Smooth muscle cell (in vitro differentiated cells): ENCODE results near the gene KCNE1. TPM values are rescaled to one million over a fixed set of nuclear protein-coding genes. Genes with fewer than 3 reads are reported as not detected.
"Not testable (repeated sequence)": the region's sequence is repeated elsewhere in the genome, so short reads cannot be mapped to it uniquely, and the experiment has no call there.

ENCODE experiments used
- DNase-seq: peaks from one replicate; lab custom pipeline; 2025; ENCODE audit not compliant: unreplicated experiment; lab: John Stamatoyannopoulos, UW
- H2AFZ ChIP-seq: fragments of 200-600 bp; sonication (generic); 2 replicates; pipeline ENCODE4 v1.6.0; 2016; ENCODE audit warnings: antibody characterized with exemption, low read depth, mild to moderate bottlenecking
- H3F3A ChIP-seq: fragments of 200-600 bp; sonication (generic); 2 replicates; pipeline ENCODE4 v1.6.0; 2017; ENCODE audit warnings: antibody characterized with exemption, low read depth
- H3K27ac ChIP-seq: fragments of 200-600 bp; sonication (generic); 2 replicates; pipeline ENCODE4 v1.5.1; 2016; ENCODE audit warnings: low read depth, mild to moderate bottlenecking
- H3K27me3 ChIP-seq: fragments of 200-600 bp; sonication (generic); 2 replicates; pipeline ENCODE4 v1.6.1; 2016; ENCODE audit warnings: low read depth, mild to moderate bottlenecking
- H3K36me3 ChIP-seq: fragments of 200-600 bp; sonication (generic); 2 replicates; pipeline ENCODE4 v1.5.1; 2016; ENCODE audit warnings: low read depth
- H3K4me1 ChIP-seq: fragments of 200-600 bp; sonication (generic); 2 replicates; pipeline ENCODE4 v1.5.1; 2016; ENCODE audit warnings: low read depth
- H3K4me2 ChIP-seq: fragments of 200-600 bp; sonication (generic); 2 replicates; pipeline ENCODE4 v1.6.0; 2016; ENCODE audit warnings: mild to moderate bottlenecking
- H3K4me3 ChIP-seq: fragments of 200-600 bp; sonication (generic); 2 replicates; pipeline ENCODE4 v1.5.1; 2016; ENCODE audit warnings: mild to moderate bottlenecking
- H3K79me2 ChIP-seq: fragments of 200-600 bp; sonication (generic); 2 replicates; pipeline ENCODE4 v1.6.0; 2016; ENCODE audit warnings: low read depth, mild to moderate bottlenecking
- H3K9ac ChIP-seq: fragments of 200-600 bp; sonication (generic); 2 replicates; pipeline ENCODE4 v1.6.0; 2016; ENCODE audit warnings: low read depth
- H3K9me3 ChIP-seq: fragments of 200-600 bp; sonication (generic); replicated peaks from 2 replicates; pipeline ENCODE4 v1.5.1; 2016; ENCODE audit warnings: low read depth
- H4K20me1 ChIP-seq: fragments of 200-600 bp; sonication (generic); 2 replicates; pipeline ENCODE4 v1.6.0; 2016; ENCODE audit warnings: low read depth
- WGBS: methylation state at CpG from one replicate; pipeline ENCODE4 v1.1.7; 2016; ENCODE audit warnings: low lambda C conversion rate; 5-methylcytosine and 5-hydroxymethylcytosine counted together
- polyA plus RNA-seq: library from polyadenylated mRNA; unstranded; fragments of >200 nt; fragmentation: Nextera tagmentation; extraction: Ambion mirVana; gene quantifications from 2 replicates; pipeline ENCODE4 v1.2.1, GENCODE V29; 2016
- total RNA-seq: library from RNA; depleted of rRNA; stranded (reverse); fragments of >200 nt; gene quantifications from 2 replicates; pipeline ENCODE4 v1.2.3, GENCODE V29; 2014

Gene KCNE1
- total and polyA plus RNA-seq, 2 experiments from 2014 or later: 0.16 TPM; not detected in 1

- H3K36me3 ChIP-seq, H3K79me2 ChIP-seq, H2AFZ ChIP-seq, H3K27ac ChIP-seq, H3K9ac ChIP-seq, H3K4me1 ChIP-seq, H3K4me3 ChIP-seq, DNase-seq, H3K27me3 ChIP-seq, H3K4me2 ChIP-seq, H4K20me1 ChIP-seq, H3K9me3 ChIP-seq, H3F3A ChIP-seq: not testable (repeated sequence)
- WGBS: no CpG with 5 or more reads among the region's 8 CpGs
Measured at GRCh38 chr21:34447018-34447417, 65.0 kb downstream of the KCNE1 start.

GRCh38 chr21:34443486-34443885 lies 68.5 kb downstream of the KCNE1 start:
- not testable (repeated sequence) for H3K4me1 ChIP-seq, H3F3A ChIP-seq, H3K4me3 ChIP-seq, H4K20me1 ChIP-seq, H3K27me3 ChIP-seq, DNase-seq, H2AFZ ChIP-seq, H3K9me3 ChIP-seq, H3K36me3 ChIP-seq, H3K4me2 ChIP-seq, H3K9ac ChIP-seq, H3K27ac ChIP-seq, H3K79me2 ChIP-seq
- WGBS: no CpG with 5 or more reads among the region's 4 CpGs

GRCh38 chr21:34429710-34430109 lies 82.3 kb downstream of the KCNE1 start:
- H3K9me3 ChIP-seq, H3K9ac ChIP-seq, H3K27me3 ChIP-seq, H3F3A ChIP-seq, H3K27ac ChIP-seq, H3K79me2 ChIP-seq, H2AFZ ChIP-seq, H3K36me3 ChIP-seq, DNase-seq, H3K4me2 ChIP-seq, H3K4me3 ChIP-seq, H3K4me1 ChIP-seq, H4K20me1 ChIP-seq: not testable (repeated sequence)
- no CpG with 5 or more reads among the region's 5 CpGs for WGBS

DNA sequence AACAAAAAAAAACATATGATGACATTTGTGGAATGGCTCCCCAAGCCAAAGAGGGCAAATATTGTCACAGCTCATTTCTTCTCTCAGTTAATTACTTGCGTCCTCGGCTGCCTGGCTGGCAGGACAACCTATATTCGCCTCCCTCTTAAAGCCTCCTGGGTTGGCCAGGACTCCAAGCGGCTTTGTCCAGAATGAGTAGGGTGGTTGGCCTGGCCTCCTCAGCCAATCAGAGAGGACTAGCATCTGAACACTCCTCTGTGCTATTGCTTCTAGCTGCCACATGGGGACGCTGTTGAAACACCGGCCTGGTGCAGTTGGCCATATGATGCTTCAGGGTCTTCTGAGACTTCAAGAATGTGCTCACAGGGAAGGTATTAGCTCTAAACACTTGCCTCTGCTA lies 83.6 kb downstream of the KCNE1 start:
- H3K4me2 ChIP-seq, H3K36me3 ChIP-seq, H3K27me3 ChIP-seq, H2AFZ ChIP-seq, H3F3A ChIP-seq, H3K9me3 ChIP-seq, DNase-seq, H3K79me2 ChIP-seq, H3K9ac ChIP-seq, H3K4me1 ChIP-seq, H4K20me1 ChIP-seq, H3K27ac ChIP-seq, H3K4me3 ChIP-seq: not testable (repeated sequence)
- no CpG with 5 or more reads among the region's 6 CpGs for WGBS

DNA sequence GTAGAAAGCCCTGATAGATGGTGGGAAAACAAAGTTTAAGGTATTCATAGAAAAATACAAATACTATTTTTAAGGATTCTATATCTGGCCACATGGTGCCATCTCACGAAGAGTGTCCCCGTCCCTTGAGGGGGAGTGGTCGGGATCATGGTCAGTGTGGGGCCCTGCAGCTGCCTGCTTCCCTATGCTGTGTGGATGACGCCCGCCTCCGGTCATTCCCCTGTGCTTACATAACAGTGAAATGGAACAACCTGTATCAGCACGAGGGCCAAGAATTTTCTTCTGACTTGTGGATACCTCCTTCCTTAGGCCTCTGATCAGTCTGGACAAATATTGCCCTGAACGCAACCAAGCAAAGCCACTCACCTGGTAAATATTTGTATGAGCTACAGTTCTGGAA lies 84.7 kb downstream of the KCNE1 start:
- H3K79me2 ChIP-seq, H3F3A ChIP-seq, H4K20me1 ChIP-seq, H3K4me1 ChIP-seq, H3K9ac ChIP-seq, H3K4me3 ChIP-seq, H3K9me3 ChIP-seq, H3K4me2 ChIP-seq, H3K36me3 ChIP-seq, H3K27ac ChIP-seq, H3K27me3 ChIP-seq, DNase-seq, H2AFZ ChIP-seq: not testable (repeated sequence)
- WGBS: no CpG with 5 or more reads among the region's 8 CpGs

DNA sequence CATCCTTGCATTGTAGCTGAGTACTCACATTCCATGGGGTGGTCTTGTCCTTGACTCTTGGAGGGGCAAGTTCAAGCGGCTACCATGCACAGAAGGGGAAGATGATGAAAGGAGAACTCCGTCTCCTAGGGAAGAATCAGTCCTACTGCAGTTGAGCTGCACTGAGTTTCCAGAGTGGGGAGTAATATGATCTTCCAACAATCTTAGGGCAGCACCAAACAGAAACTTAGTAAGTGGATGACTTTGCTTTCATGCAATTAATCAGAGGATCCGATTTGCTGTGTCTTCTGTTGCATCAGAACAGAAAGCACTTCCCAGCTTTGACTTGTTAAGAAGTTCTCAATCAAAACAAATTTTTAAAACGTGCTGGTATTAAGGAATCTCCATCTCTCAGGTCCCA lies 88.2 kb downstream of the KCNE1 start, which contains the start of gene SMIM34:
SMIM34 (minus strand) TSS at position 147 of the 400 bp plus-strand sequence; CDS start at position 35, 112 bp downstream.
- H3K4me2 ChIP-seq, H3K79me2 ChIP-seq, DNase-seq, H3K4me3 ChIP-seq, H3K9ac ChIP-seq, H3K27me3 ChIP-seq, H3K27ac ChIP-seq, H4K20me1 ChIP-seq, H2AFZ ChIP-seq, H3K4me1 ChIP-seq, H3K9me3 ChIP-seq, H3K36me3 ChIP-seq, H3F3A ChIP-seq: not testable (repeated sequence)
- no CpG with 5 or more reads among the region's 4 CpGs for WGBS

GRCh38 chr21:34417448-34418077 lies 94.4 kb downstream of the KCNE1 start:
- H3K4me3 ChIP-seq, DNase-seq: not testable (repeated sequence)

DNA sequence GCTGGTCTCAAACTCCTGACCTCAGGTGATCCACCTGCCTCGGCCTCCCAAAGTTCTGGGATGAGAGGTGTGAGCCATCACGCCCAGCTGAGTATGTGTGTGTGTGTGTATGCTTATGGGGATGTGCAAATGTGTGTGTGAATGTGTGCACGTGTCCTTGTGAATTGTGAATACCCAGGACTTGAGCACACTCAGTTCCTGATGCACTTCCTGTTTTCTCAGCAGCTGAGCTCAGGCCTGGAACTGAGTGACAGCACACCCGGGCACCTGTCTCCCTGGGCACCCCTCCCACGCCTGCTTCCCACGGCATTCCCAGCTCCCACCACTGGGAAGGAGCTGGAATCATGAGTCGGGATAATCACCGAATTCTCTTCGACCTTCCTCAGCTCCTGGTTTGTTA lies 104.7 kb downstream of the KCNE1 start:
- H2AFZ ChIP-seq, H3K79me2 ChIP-seq, H3K36me3 ChIP-seq, H3K4me3 ChIP-seq, DNase-seq, H3K9me3 ChIP-seq, H3K9ac ChIP-seq, H3K4me1 ChIP-seq, H3K4me2 ChIP-seq, H3K27me3 ChIP-seq, H3K27ac ChIP-seq, H3F3A ChIP-seq, H4K20me1 ChIP-seq: not testable (repeated sequence)
- no CpG with 5 or more reads among the region's 9 CpGs for WGBS

More at GRCh38 chr21:34417448-34418077, 94.4 kb downstream of the KCNE1 start:
- not testable (repeated sequence) for H3K9me3 ChIP-seq, H3K27me3 ChIP-seq, H3K27ac ChIP-seq, H4K20me1 ChIP-seq, H3K4me2 ChIP-seq, H3K4me1 ChIP-seq, H2AFZ ChIP-seq, H3K79me2 ChIP-seq, H3K36me3 ChIP-seq, H3F3A ChIP-seq, H3K9ac ChIP-seq
- no CpG with 5 or more reads among the region's 5 CpGs for WGBS

- not testable (repeated sequence) for H2AFZ ChIP-seq, H3K79me2 ChIP-seq, H4K20me1 ChIP-seq, H3K27ac ChIP-seq, H3K4me1 ChIP-seq, H3K36me3 ChIP-seq, H3K4me2 ChIP-seq, H3F3A ChIP-seq, H3K9ac ChIP-seq, DNase-seq, H3K9me3 ChIP-seq, H3K4me3 ChIP-seq, H3K27me3 ChIP-seq
- no CpG with 5 or more reads among the region's 2 CpGs for WGBS
Measured at GRCh38 chr21:34406676-34407075, 105.3 kb downstream of the KCNE1 start.
